Karpas-422 (cell line): ENCODE results near the gene LDLRAD2. TPM values are rescaled to one million over a fixed set of nuclear protein-coding genes. Genes with fewer than 3 reads are reported as not detected.

ENCODE experiments used
- DNase-seq: peaks from one replicate; pipeline ENCODE4 v3.0.0-alpha.2; 2015
- H2AFZ ChIP-seq: fragments of 200-600 bp; sonication (generic); 2 replicates; pipeline ENCODE4 v1.6.1; 2014; ENCODE audit warnings: antibody characterized with exemption, low read length, mixed read lengths
- H3K27ac ChIP-seq: fragments of 200-600 bp; sonication (generic); 2 replicates; pipeline ENCODE4 v1.5.1; 2014; ENCODE audit warnings: mild to moderate bottlenecking, low read length, moderate library complexity
- H3K27me3 ChIP-seq: fragments of 200-600 bp; sonication (generic); 2 replicates; pipeline ENCODE4 v1.6.1; 2014; ENCODE audit warnings: low read length, mixed read lengths
- H3K36me3 ChIP-seq: fragments of 200-600 bp; sonication (generic); 2 replicates; pipeline ENCODE4 v1.6.1; 2014; ENCODE audit warnings: low read length, mixed read lengths; ENCODE audit not compliant: insufficient read depth
- H3K4me1 ChIP-seq: fragments of 200-600 bp; sonication (generic); 2 replicates; pipeline ENCODE4 v1.6.1; 2014; ENCODE audit warnings: mild to moderate bottlenecking, low read length, mixed read lengths
- H3K4me2 ChIP-seq: fragments of 200-600 bp; sonication (generic); 2 replicates; pipeline ENCODE4 v1.6.1; 2014; ENCODE audit warnings: low read length, low read depth, mild to moderate bottlenecking; ENCODE audit not compliant: poor library complexity, severe bottlenecking
- H3K4me3 ChIP-seq: fragments of 200-600 bp; sonication (generic); 2 replicates; pipeline ENCODE4 v1.5.1; 2014; ENCODE audit warnings: mild to moderate bottlenecking, antibody characterized with exemption, low read length, mixed read lengths
- H3K79me2 ChIP-seq: fragments of 200-600 bp; sonication (generic); 2 replicates; pipeline ENCODE4 v1.6.1; 2014; ENCODE audit warnings: mild to moderate bottlenecking, low read length, mixed read lengths
- H3K9ac ChIP-seq: fragments of 200-600 bp; sonication (generic); 2 replicates; pipeline ENCODE4 v1.6.0; 2014; ENCODE audit warnings: low read length
- H3K9me2 ChIP-seq: fragments of 200-600 bp; sonication (generic), shearing (Covaris generic); replicated peaks from 2 replicates; pipeline ENCODE4 v1.6.0; 2014; ENCODE audit warnings: mild to moderate bottlenecking, low read length, moderate library complexity; ENCODE audit not compliant: insufficient read depth
- H3K9me3 ChIP-seq: fragments of 300-700, 200-600 bp; sonication (generic); 2 replicates; pipeline ENCODE4 v1.6.1; 2014; ENCODE audit warnings: low read length, mixed read lengths
- H4K20me1 ChIP-seq: fragments of 200-600 bp; sonication (generic); 2 replicates; pipeline ENCODE4 v1.6.1; 2014; ENCODE audit warnings: mild to moderate bottlenecking, antibody characterized with exemption, low read length, low read depth; ENCODE audit not compliant: insufficient read depth
- total RNA-seq: library from RNA; depleted of rRNA; stranded (reverse); fragments of >200 nt; shearing (Covaris generic); gene quantifications from 2 replicates; pipeline ENCODE4 v1.2.3, GENCODE V29; 2014; ENCODE audit warnings: low replicate concordance

The LDLRAD2 gene
- total RNA-seq, 1 experiment from 2014 or later = not detected

DNA sequence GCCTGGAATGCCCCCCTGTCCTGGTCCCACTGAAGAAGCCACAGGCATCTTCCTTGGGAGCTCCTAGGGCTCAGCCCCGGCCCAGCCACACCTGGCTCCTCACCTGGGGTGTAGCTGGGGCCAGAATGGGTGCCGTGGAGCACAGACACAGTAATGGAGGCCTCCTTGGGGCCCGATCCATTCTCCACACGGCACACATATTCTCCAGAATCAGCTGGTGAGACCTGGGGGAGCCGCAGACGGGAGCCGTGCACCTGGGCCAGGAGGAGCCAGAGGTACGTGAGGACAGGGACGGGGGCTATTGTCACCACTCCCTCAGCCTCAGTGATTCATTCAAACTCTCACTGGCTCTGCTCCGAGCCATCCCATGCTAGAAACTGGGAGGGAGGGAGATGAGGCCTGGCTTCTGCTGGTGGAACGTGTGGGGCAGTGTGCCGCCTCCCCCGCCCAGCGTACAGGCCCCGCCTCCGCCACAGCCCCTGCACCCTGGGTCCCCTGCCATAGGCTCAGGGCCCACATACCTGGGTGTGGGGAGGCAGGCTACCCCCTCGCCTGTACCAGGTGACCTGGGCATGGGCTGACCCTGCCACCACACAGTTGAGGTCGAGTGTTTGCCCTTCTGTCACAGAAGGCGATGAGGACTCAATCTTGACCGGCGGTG lies 42.2 kb downstream of the LDLRAD2 start:
- H3K27ac ChIP-seq = no peak overlapping the region
- H3K4me1 ChIP-seq = no peaks in the 10 kb centered on the region
- no peaks in the 10 kb centered on the region for H3K36me3 ChIP-seq
- H3K4me3 ChIP-seq = no peak overlapping the region
- no peaks in the 10 kb centered on the region for H4K20me1 ChIP-seq
- H3K27me3 ChIP-seq = no peaks in the 10 kb centered on the region
- H3K4me2 ChIP-seq = no peak overlapping the region
- no peaks in the 10 kb centered on the region for H3K79me2 ChIP-seq
- H3K9me3 ChIP-seq = no peaks in the 10 kb centered on the region
- no peak overlapping the region for H2AFZ ChIP-seq
- no peak for DNase-seq
- H3K9ac ChIP-seq = no peak overlapping the region
- H3K9me2 ChIP-seq = no peaks in the 10 kb centered on the region

DNA sequence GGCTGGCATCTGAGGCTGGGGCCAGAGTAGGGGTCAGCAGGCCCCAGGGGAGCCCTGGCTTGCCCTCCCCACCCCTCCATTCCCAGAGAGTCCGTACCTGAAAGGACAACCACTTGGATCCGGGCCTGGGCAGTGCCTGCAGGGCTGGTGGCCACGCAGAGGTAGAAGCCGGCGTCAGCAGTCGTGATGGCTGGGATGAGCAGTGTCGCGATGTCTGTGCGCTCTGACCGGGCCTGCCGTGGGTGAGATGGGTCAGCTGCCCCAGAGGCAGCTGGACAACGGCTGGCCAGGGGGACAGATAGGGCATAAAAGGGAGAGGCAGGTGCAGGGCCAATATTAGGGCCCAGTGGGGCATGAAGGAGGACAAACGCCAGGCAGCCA lies 42.7 kb downstream of the LDLRAD2 start:
- Histone ChIP-seq H3K27me3 (no peaks in the 10 kb centered on the region), H3K4me3 (no peak overlapping the region), H3K27ac (no peak overlapping the region), H3K79me2 (no peaks in the 10 kb centered on the region), H3K4me1 (no peaks in the 10 kb centered on the region), H2AFZ (no peak overlapping the region), H3K36me3 (no peaks in the 10 kb centered on the region), H3K4me2 (no peak overlapping the region), H3K9ac (no peak overlapping the region), H3K9me2 (no peaks in the 10 kb centered on the region), H3K9me3 (no peaks in the 10 kb centered on the region), H4K20me1 (no peaks in the 10 kb centered on the region)
- DNase-seq = no peak

DNA sequence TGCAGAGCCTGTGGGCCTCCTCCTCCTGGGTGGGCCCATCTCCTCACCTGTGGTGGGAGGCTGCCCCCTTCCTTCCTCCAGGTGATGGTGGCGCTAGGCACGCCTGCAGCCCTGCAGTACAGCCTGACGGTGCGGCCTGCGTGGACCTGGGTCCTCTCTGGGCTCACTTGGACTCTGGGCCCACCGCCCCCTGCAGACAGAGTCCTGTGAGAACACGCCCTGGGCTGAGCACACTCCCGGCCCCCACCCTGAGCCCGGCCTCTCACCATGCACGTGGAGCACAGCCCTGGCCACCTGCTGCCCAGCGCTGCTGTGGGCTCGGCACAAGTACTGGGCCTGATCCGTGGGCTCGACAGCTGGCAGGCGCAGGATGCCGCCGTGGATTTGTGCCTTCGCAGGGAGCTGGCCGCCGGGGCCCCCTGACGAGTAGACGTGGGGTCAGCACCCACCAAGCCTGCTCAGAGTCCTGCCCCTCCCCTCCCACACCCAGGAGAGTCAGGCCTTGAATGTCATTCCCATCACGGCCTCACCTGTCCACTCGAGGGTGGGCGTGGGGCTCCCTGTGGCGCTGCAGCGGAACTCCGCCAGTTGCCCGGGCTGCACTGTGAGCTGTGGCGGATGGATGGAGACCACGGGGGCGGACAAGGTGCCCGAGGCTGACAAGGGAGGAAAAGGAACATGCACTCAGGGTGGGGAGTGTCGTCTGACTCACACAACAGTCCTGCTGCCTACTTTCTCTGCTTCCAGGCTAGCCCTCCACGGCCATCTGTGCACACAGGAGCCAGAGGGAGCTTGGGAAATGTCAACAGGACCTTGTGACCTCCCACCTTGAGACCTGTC lies 43.4 kb downstream of the LDLRAD2 start:
- H3K27me3 ChIP-seq = no peaks in the 10 kb centered on the region
- no peaks in the 10 kb centered on the region for H3K4me1 ChIP-seq
- H3K9ac ChIP-seq = no peak overlapping the region
- DNase-seq = no peak
- H3K4me2 ChIP-seq = no peak overlapping the region
- no peaks in the 10 kb centered on the region for H3K9me3 ChIP-seq
- no peaks in the 10 kb centered on the region for H3K9me2 ChIP-seq
- no peak overlapping the region for H3K4me3 ChIP-seq
- no peaks in the 10 kb centered on the region for H3K36me3 ChIP-seq
- no peak overlapping the region for H3K27ac ChIP-seq
- H4K20me1 ChIP-seq = no peaks in the 10 kb centered on the region
- H3K79me2 ChIP-seq = no peaks in the 10 kb centered on the region
- H2AFZ ChIP-seq = no peak overlapping the region

DNA sequence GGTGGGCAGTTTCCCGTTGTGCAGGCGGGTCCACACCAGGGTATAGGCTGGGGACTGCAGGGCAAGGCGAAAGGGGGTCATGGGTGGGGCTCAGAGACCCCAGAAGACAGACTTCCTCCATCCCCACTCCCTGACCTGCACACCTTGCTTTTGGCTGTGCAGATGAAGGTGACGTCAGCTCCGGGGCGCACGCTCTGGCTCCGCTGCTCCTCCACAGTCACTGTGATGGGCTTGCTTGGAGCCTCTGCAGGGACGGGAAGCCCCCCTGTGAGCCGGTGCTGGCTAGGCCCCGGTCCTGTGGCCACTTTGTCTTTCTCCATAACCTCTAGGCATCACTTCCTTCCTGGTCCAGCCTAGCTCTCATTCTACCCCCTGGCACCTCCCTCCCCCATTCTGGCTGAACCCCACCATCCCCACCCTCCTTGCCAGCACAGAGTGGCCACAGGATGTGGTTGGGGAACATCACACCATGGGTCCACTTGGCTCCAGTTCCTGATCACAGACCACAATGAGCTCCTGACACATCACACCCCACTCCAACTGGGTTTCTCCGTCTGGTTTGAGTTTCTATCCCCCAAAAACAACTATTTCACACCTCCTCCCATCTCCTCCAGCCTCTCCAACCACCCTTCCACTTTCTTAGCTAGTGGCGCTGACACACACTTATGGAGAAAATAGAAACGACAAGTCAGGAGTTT lies 45.2 kb downstream of the LDLRAD2 start:
- H3K9me3 ChIP-seq = no peaks in the 10 kb centered on the region
- H3K27ac ChIP-seq = no peak overlapping the region
- H4K20me1 ChIP-seq = no peaks in the 10 kb centered on the region
- no peak overlapping the region for H3K4me2 ChIP-seq
- no peak overlapping the region for H3K9ac ChIP-seq
- H3K4me3 ChIP-seq = no peak overlapping the region
- no peaks in the 10 kb centered on the region for H3K27me3 ChIP-seq
- no peak overlapping the region for H2AFZ ChIP-seq
- H3K79me2 ChIP-seq = no peaks in the 10 kb centered on the region
- H3K4me1 ChIP-seq = no peaks in the 10 kb centered on the region
- no peak for DNase-seq
- no peaks in the 10 kb centered on the region for H3K9me2 ChIP-seq
- H3K36me3 ChIP-seq = no peaks in the 10 kb centered on the region

DNA sequence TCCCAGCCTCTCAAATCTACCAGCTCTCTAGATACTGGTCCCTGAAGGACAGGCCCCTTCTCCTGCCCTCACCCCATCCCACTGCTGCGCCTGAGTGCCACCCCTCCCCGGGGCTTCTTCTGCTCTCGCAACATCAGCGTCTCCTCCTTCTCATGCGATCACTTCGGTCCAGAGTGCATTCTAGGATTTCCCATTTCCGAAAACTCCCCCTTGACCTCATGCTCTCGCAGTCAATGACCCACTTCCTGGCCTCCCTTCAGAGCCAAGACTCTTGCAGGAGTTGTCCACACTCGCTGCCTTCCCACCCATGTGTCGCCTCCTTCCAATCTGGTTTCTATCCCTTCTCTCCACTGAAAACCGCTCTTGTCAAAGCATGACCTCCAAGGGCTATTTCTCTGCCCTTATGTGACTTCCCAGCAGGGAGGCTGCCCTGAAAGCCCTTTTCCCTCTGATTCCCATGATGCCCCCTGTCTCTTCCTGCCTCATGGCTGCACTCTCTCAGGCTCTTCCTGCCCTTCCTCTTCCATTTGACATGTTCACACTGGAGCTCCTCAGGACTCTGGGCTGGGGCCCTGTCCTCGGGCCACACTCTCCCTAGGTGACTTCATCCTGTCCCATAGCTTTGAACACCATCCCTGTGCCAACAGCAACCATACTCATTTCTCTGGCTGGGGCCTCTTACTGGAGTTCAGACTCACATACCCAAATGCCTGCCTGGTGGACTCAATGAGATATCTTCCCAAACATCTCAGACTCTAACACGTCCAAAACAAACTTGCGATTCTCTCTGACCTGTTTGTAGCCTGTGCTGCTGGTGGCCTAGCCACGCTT lies 46.0 kb downstream of the LDLRAD2 start:
- no peak overlapping the region for H3K4me2 ChIP-seq
- H4K20me1 ChIP-seq = no peaks in the 10 kb centered on the region
- H3K9me2 ChIP-seq = no peaks in the 10 kb centered on the region
- H3K9me3 ChIP-seq = no peaks in the 10 kb centered on the region
- no peak for DNase-seq
- no peaks in the 10 kb centered on the region for H3K4me1 ChIP-seq
- no peak overlapping the region for H2AFZ ChIP-seq
- H3K36me3 ChIP-seq = no peaks in the 10 kb centered on the region
- no peaks in the 10 kb centered on the region for H3K27me3 ChIP-seq
- H3K27ac ChIP-seq = no peak overlapping the region
- no peaks in the 10 kb centered on the region for H3K79me2 ChIP-seq
- no peak overlapping the region for H3K9ac ChIP-seq
- H3K4me3 ChIP-seq = no peak overlapping the region

DNA sequence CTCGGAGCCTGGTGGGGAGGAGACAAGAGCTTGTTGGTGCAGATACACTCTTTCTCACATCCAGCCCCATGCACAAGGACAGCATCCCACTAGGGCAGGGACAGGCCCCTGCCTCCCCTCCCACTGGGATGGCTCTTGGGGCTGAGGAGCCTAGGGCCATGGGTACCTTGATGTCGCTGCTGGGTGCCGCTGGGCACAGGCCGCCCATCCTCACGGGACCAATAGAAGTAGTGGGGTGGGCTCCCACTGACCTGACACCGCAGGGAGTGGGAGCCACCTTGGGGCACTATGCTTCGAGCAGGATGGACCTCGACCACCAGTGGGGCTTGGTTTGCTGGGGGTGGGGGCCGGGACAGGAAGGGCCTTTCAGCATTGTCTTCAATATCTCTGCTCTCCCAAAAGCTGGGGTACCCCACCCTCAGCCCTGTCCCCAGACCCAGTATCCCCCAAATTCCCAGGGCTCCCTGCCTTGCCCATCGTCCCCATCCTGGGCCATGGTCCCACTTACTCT lies 47.7 kb downstream of the LDLRAD2 start:
- H3K36me3 ChIP-seq = no peaks in the 10 kb centered on the region
- no peaks in the 10 kb centered on the region for H4K20me1 ChIP-seq
- no peaks in the 10 kb centered on the region for H3K9me2 ChIP-seq
- no peak for DNase-seq
- no peak overlapping the region for H2AFZ ChIP-seq
- no peaks in the 10 kb centered on the region for H3K79me2 ChIP-seq
- no peak overlapping the region for H3K9ac ChIP-seq
- H3K4me1 ChIP-seq = no peaks in the 10 kb centered on the region
- no peak overlapping the region for H3K4me3 ChIP-seq
- no peak overlapping the region for H3K4me2 ChIP-seq
- H3K27ac ChIP-seq = no peak overlapping the region
- no peaks in the 10 kb centered on the region for H3K9me3 ChIP-seq
- H3K27me3 ChIP-seq = no peaks in the 10 kb centered on the region

DNA sequence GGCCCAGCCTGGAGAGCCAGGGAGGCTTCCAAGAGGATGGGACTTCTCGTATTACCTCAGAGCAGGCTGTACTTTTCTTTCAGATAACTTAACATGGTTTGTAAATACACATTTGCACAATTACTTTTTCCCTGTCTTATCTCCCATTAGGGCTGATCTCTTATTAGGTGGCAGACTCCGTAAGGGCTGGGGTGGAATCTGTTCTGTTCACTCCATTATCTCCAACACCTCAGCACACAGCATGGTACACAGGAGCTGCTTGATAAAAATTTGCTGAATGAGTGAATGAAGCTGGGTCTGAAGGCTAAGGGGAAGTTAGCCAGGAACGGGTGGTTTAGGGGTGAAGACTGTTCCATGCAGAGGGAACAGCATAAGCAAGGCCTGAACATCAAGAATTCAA lies 48.9 kb downstream of the LDLRAD2 start:
- no peaks in the 10 kb centered on the region for H3K36me3 ChIP-seq
- H3K4me3 ChIP-seq = no peak overlapping the region
- H3K4me2 ChIP-seq = no peak overlapping the region

More for the DNA sequence above, 48.9 kb downstream of the LDLRAD2 start:
- no peaks in the 10 kb centered on the region for H3K9me3 ChIP-seq
- no peak for DNase-seq
- no peaks in the 10 kb centered on the region for H3K9me2 ChIP-seq
- H3K79me2 ChIP-seq = no peaks in the 10 kb centered on the region
- no peaks in the 10 kb centered on the region for H4K20me1 ChIP-seq
- no peaks in the 10 kb centered on the region for H3K4me1 ChIP-seq
- H3K27me3 ChIP-seq = no peaks in the 10 kb centered on the region
- no peak overlapping the region for H3K27ac ChIP-seq
- H3K9ac ChIP-seq = no peak overlapping the region
- no peak overlapping the region for H2AFZ ChIP-seq
